ENCODE measurements around the gene AUTS2.

The AUTS2 gene

GRCh38 chr7:70667406-70667805 is 1069.1 kb downstream of the AUTS2 start:
- TF ChIP-seq, protein P1, sequence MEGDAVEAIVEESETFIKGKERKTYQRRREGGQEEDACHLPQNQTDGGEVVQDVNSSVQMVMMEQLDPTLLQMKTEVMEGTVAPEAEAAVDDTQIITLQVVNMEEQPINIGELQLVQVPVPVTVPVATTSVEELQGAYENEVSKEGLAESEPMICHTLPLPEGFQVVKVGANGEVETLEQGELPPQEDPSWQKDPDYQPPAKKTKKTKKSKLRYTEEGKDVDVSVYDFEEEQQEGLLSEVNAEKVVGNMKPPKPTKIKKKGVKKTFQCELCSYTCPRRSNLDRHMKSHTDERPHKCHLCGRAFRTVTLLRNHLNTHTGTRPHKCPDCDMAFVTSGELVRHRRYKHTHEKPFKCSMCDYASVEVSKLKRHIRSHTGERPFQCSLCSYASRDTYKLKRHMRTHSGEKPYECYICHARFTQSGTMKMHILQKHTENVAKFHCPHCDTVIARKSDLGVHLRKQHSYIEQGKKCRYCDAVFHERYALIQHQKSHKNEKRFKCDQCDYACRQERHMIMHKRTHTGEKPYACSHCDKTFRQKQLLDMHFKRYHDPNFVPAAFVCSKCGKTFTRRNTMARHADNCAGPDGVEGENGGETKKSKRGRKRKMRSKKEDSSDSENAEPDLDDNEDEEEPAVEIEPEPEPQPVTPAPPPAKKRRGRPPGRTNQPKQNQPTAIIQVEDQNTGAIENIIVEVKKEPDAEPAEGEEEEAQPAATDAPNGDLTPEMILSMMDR (IDR thresholded peaks at IDR 0.05; ENCODE audit: low read depth, low read length, missing control alignments), result no peak
- no peak overlapping the region for H3K4me3 ChIP-seq (ENCODE audit: low read depth, low read length)
- in situ Hi-C loops (cut with HindIII; ENCODE audit: low sequenced_read_pairs), result no loop called here
- DNase-seq (ENCODE audit: low read depth), result no peak

DNA sequence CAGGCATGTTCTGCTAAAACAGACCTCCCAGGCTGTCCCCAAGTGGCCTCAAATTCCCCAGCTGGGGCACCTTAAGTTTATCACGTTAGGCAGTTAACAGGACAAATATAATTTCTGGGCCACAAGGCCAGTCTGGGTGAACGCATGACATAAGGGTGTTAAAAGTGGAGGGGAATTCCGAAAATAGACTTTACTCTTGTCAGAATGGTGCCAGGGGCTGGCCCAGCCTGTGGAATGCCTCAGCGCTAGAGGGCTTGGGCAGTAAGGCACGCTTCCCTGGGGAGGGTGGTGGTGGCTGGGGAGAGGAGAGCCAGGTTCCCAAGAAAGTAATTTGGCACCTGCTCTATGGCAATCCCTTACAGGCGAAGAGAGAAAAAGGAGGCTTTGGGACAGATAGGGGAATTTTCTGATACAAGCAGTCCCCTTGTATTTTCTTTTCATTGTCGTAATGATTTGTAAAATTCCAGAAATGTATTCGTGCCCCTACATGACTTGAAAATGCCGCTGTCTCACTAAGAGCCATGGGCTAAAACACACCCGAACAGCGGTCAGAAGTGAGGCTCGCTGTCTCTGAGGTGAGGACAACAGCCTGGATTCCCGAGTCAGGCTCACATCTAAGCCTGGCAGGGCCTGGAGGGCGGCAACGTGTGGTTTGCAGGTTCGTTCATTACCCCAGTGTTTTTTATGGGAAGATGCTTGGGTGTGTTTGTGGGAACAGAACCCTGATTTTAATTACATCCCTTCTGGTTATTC is 1070.5 kb downstream of the AUTS2 start:
- no peak overlapping the region for H3K4me3 ChIP-seq (ENCODE audit: low read depth, low read length)
- in situ Hi-C loops (cut with HindIII; ENCODE audit: low sequenced_read_pairs), result no loop called here
- TF ChIP-seq, protein P1 (IDR thresholded peaks at IDR 0.05; ENCODE audit: low read depth, low read length, missing control alignments), result no peak
- DNase-seq (ENCODE audit: low read depth), result no peak

- TF ChIP-seq, protein P1 (IDR thresholded peaks at IDR 0.05; ENCODE audit: low read depth, low read length, missing control alignments), result no peak
Observed at GRCh38 chr7:70669854-70670253, 1071.6 kb downstream of the AUTS2 start.

GRCh38 chr7:70670288-70670687 is 1072.0 kb downstream of the AUTS2 start:
- TF ChIP-seq, protein P1 (IDR thresholded peaks at IDR 0.05; ENCODE audit: low read depth, low read length, missing control alignments), result no peak
- in situ Hi-C loops (cut with HindIII; ENCODE audit: low sequenced_read_pairs), result no loop called here
- no peak overlapping the region for H3K4me3 ChIP-seq (ENCODE audit: low read depth, low read length)
- no peak for DNase-seq (ENCODE audit: low read depth)

More at GRCh38 chr7:70669854-70670253, 1071.6 kb downstream of the AUTS2 start:
- DNase-seq (ENCODE audit: low read depth), result no peak
- H3K4me3 ChIP-seq (ENCODE audit: low read depth, low read length), result no peak overlapping the region
- in situ Hi-C loops (cut with HindIII; ENCODE audit: low sequenced_read_pairs), result no loop called here

GRCh38 chr7:70673778-70674570 is 1075.7 kb downstream of the AUTS2 start:
- no peak for DNase-seq (ENCODE audit: low read depth)
- in situ Hi-C loops (cut with HindIII; ENCODE audit: low sequenced_read_pairs), result no loop called here
- TF ChIP-seq, protein P1 (IDR thresholded peaks at IDR 0.05; ENCODE audit: low read depth, low read length, missing control alignments), result no peak
- H3K4me3 ChIP-seq (ENCODE audit: low read depth, low read length), result no peak overlapping the region

DNA sequence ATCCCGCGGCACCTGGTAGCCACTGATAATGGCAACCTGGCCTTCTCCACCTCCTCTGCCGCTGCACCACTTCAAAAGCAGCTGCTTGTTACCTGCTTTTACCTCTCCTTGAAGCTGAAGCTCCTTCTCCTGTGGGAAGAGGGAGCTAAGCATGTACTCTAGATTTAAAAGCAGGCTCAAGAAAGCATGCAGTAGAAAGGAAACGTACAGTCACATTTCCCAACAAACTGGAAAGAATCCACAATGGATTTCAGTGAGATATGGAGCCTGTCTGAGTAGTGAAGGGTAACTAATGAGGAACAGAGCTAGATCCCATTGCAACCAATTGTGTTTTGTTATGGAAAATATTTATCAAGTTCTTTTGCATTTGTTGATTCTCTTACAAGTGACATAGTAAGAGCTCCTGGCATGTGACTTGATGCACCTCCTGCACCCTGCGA is 1076.3 kb downstream of the AUTS2 start:
- no peak overlapping the region for H3K4me3 ChIP-seq (ENCODE audit: low read depth, low read length)
- peak; percentile 46 for DNase-seq (ENCODE audit: low read depth)
- in situ Hi-C loops (cut with HindIII; ENCODE audit: low sequenced_read_pairs), result loop anchor here (25.0 kb wide), 1 partner anchor 487 kb away; no protein-coding TSS in a partner anchor
- TF ChIP-seq, protein P1 (IDR thresholded peaks at IDR 0.05; ENCODE audit: low read depth, low read length, missing control alignments), result no peak
